Left cardiac atrium (tissue), 4 donors: Measurements from ENCODE around the gene CPT1B. TPM values are rescaled to one million over a fixed set of nuclear protein-coding genes. Genes with fewer than 3 reads are reported as not detected.
"Not testable (repeated sequence)": the region's sequence is repeated elsewhere in the genome, so short reads cannot be mapped to it uniquely, and the experiment has no call there.

Experiments used
- ATAC-seq, 2 donors: fragments of 200-7000 bp; cut with Tn5 transposase; one replicate each; pipeline ENCODE4 v1.9.1; 2020; ENCODE audit warnings: mild to moderate bottlenecking in 2 of 2, moderate library complexity in 2 of 2
- DNase-seq: peaks from one replicate; pipeline ENCODE4 v3.0.0-alpha.2; 2020
- intact Hi-C, 2 donors: fragments of 100-400 bp; cut with DNase I; formaldehyde crosslinking; loops; one replicate each; pipeline versions ENCODE4 v1.14.1 to v1.15.1; 2022 to 2023
- total RNA-seq, 2 donors: library from RNA; stranded (reverse); fragmentation: NEBNext Ultra II Directional; extraction: Animal tissue kit (Norgen Biotek cat#: 25700); gene quantifications; one replicate each; pipeline ENCODE4 v1.2.1, GENCODE V29; 2021
- donor health status: DM: no; HTN: yes; CAD: no.
- donor health status: DM: no; HTN: yes; CAD: no; lungs with severe emphysema.
- donor health status: DM: yes; HTN: yes; CAD: no.
- donor health status: Dilated cardiomyopathy.

The CPT1B gene
- total RNA-seq, 2 donors from 2014 or later = 201 to 269 TPM

- ATAC-seq (no peak), DNase-seq (no peak)
- intact Hi-C loops = loop anchor here in 1 of 2 donors (10.0 kb wide), 1 partner anchor 67 kb away; the partner anchor contains the start of gene KLHDC7B
These were observed 33.3 kb upstream of the CPT1B start for GRCh38 chr22:50611341-50612060.

- intact Hi-C loops = loop anchor here in 1 of 2 donors (10.0 kb wide), 1 partner anchor 66 kb away; the partner anchor contains the start of gene KLHDC7B
These were observed 32.4 kb upstream of the CPT1B start for GRCh38 chr22:50610581-50610980.

GRCh38 chr22:50610041-50610451 is 31.8 kb upstream of the CPT1B start:
- intact Hi-C loops = loop anchor here in 1 of 2 donors (10.0 kb wide), 1 partner anchor 65 kb away; the partner anchor contains the start of gene KLHDC7B
- no peak for ATAC-seq
- DNase-seq = no peak

More at GRCh38 chr22:50610581-50610980, 32.4 kb upstream of the CPT1B start:
- ATAC-seq = no peak
- DNase-seq = no peak

- no peak for DNase-seq
- no peak for ATAC-seq
- intact Hi-C loops = no loop called here
These were observed 31.4 kb upstream of the CPT1B start for GRCh38 chr22:50609599-50609998.

- DNase-seq (no peak), ATAC-seq (no peak)
- intact Hi-C loops = no loop called here
These were observed 30.8 kb upstream of the CPT1B start for GRCh38 chr22:50608996-50609395.

- DNase-seq, intact Hi-C loops, ATAC-seq: not testable (repeated sequence)
These were observed 30.0 kb upstream of the CPT1B start for GRCh38 chr22:50608058-50608840.

- DNase-seq = no peak
- intact Hi-C loops = no loop called here
- no peak for ATAC-seq
These were observed 29.4 kb upstream of the CPT1B start for GRCh38 chr22:50607659-50608020.

- ATAC-seq (no peak), DNase-seq (no peak)
- intact Hi-C loops = no loop called here
These were observed 28.9 kb upstream of the CPT1B start for GRCh38 chr22:50606946-50607658.

- DNase-seq = no peak
- intact Hi-C loops = no loop called here
These were observed 28.1 kb upstream of the CPT1B start for GRCh38 chr22:50606165-50606945.

GRCh38 chr22:50605613-50606074 is 27.4 kb upstream of the CPT1B start:
- ATAC-seq = no peak
- intact Hi-C loops = no loop called here
- DNase-seq = no peak

More at GRCh38 chr22:50606165-50606945, 28.1 kb upstream of the CPT1B start:
- ATAC-seq = no peak

- ATAC-seq (no peak), DNase-seq (no peak)
- intact Hi-C loops = no loop called here
These were observed 26.9 kb upstream of the CPT1B start for GRCh38 chr22:50605002-50605612.

- intact Hi-C loops = no loop called here
- ATAC-seq = no peak
- DNase-seq = no peak
These were observed 26.2 kb upstream of the CPT1B start for GRCh38 chr22:50604256-50605001.

- intact Hi-C loops = no loop called here
- ATAC-seq (no peak), DNase-seq (no peak)
These were observed 25.5 kb upstream of the CPT1B start for GRCh38 chr22:50603511-50604255.

GRCh38 chr22:50602338-50602700 is 24.1 kb upstream of the CPT1B start:
- ATAC-seq (no peak), DNase-seq (no peak)
- intact Hi-C loops = no loop called here

GRCh38 chr22:50601669-50602337 is 23.6 kb upstream of the CPT1B start:
- no peak for DNase-seq
- intact Hi-C loops = no loop called here
- ATAC-seq = no peak

GRCh38 chr22:50600967-50601668 is 22.9 kb upstream of the CPT1B start:
- ATAC-seq (no peak), DNase-seq (no peak)
- intact Hi-C loops = no loop called here
